T-helper 1 cell treated with Interleukin-12 subunit alpha and Interleukin-12 subunit beta and Interleukin-4 antibody, amounts not matched to agents 30 ng/mL and 1 ng/mL, for 36 hours (primary cell): Measurements from ENCODE around the gene REM2. TPM values are rescaled to one million over a fixed set of nuclear protein-coding genes. Genes with fewer than 3 reads are reported as not detected.
"Not testable (repeated sequence)": the region's sequence is repeated elsewhere in the genome, so short reads cannot be mapped to it uniquely, and the experiment has no call there.

Experiments
- intact Hi-C: fragments of 100-400 bp; cut with micrococcal nuclease; formaldehyde crosslinking; loops from one replicate; pipeline ENCODE4 v1.15.1; 2024
- total RNA-seq: library from RNA; stranded (reverse); gene quantifications from 2 replicates; pipeline ENCODE4 v1.2.3, GENCODE V29; 2022

Gene REM2
- total RNA-seq, 1 donor from 2014 or later: 0.51 TPM

DNA sequence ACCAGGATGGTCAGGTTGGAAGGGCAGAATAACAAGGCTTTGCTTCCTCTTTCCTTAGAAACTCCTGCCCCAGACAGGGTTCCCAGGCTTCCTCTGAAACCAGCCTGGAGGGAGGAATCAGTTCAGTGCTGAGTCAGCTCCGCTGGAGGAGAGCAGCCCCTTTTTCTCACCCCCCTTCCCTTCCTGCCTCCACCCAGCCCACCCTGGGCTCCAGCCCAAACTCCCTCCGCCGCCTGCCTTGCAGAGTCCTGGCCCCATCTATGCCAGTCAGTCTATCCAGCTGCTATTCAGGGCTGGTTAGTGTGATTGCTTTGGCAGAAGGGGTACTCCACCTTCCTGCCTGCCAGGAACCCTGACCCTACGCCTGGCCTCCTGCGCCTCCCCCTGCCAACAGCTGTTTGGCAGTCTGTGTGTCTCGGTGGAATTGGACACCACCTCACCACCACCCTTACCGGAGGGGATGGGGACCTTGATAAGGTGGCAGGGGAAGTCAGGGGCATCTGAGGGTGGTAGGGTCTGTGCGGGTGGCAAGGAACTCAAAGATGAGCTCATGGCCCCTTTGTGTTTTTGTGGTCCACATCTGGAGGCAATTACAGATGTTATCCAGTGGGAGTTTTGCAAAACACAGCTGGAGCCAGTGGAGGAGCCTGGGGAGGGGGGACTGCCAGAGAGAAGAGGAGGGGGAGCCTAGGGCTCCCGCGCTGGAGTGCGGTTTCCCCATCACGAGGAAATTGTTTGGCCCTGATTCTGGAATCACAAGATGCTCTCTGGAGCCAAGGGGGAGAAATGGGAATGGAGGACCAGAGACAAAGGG, 34.5 kb upstream of the REM2 start:
- intact Hi-C loops: no loop called here

GRCh38 chr14:22849212-22849819, 33.7 kb upstream of the REM2 start:
- intact Hi-C loops: no loop called here

GRCh38 chr14:22850944-22851764, 31.9 kb upstream of the REM2 start:
- intact Hi-C loops: loop anchor here (5.0 to 10.0 kb wide), 5 partner anchors 264 to 1006 kb away; partner anchors contain the start of gene DAD1

DNA sequence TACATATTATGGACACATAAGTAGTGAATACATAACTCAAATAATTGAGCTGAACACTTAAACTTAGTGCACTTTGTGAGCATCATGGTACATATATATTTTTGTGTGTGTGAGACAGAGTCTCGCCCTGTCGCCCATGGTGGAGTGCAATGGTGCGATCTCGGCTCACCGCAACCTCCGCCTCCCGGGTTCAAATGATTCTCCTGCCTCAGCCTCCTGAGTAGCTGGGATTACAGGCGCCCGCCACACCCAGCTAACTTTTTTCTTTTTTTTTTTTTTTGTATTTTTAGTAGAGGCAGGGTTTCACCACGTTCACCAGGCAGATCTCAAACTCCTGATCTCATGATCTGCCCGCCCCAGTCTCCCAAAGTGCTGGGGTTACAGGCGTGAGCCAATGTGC, 30.8 kb upstream of the REM2 start:
- intact Hi-C loops: loop anchor here (2.0 to 10.0 kb wide), 6 partner anchors 265 to 1007 kb away; partner anchors contain the start of gene DAD1

GRCh38 chr14:22852599-22852939, 30.5 kb upstream of the REM2 start:
- intact Hi-C loops: loop anchor here (2.0 to 10.0 kb wide), 6 partner anchors 265 to 1008 kb away; partner anchors contain the start of gene DAD1

- intact Hi-C loops: loop anchor here (1.0 to 10.0 kb wide), 15 partner anchors 19 to 1008 kb away; partner anchors contain the start of genes DAD1, MRPL52, OXA1L and PRMT5
These were observed 29.9 kb upstream of the REM2 start for GRCh38 chr14:22852940-22853767.

DNA sequence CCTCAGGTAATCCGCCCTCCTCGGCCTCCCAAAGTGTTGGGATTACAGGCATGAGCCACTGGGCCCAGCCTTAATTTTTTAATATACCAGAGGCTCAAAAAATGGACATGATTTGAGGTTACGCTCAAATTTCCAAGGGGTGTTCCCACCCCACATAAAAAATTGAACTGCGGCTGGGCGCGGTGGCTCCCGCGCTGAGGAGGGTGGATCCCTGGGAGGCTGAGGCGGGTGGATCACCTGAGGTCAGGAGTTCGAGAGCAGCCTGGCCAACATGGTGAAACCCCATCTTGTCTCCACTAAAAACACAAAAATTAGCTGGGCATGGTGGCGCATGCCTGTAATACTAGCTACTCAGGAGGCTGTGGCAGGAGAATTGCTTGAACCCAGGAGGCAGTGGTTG, 28.7 kb upstream of the REM2 start:
- intact Hi-C loops: loop anchor here (5.0 to 10.0 kb wide), 5 partner anchors 267 to 1009 kb away; partner anchors contain the start of gene DAD1

DNA sequence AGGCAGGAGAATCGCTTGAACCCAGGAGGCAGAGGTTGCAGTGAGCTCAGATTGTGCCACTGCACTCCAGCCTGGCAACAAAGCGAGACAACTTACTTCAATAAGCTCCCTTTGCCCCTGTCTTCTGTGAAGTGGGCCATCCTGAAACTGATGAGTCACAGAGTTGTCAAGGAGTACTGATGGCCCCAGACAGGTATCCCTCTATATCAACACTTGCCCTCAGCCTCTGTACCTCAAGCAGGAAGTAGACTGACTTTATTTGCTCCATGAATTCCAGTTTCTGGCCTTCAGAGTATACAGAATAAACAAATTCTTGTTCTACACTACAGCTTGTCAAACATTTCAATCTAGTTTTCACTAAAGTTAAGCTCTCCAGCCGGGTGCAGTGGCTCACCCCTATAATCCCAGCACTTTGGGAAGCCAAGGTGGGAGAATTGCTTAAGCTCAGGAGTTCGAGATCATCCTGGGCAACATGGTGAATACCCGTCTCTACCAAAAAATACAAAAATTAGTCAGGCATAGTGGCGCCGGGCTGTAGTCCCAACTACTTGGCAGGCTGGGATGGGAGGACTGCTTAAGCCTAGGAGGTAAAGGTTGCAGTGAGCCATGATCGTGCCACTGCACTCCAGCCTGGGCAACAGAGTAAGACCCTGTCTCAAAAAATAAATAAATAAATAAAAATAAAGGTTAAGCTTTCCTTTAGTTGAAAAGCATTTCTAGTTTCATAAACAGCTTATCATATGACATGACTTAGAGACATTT, 27.9 kb upstream of the REM2 start:
- intact Hi-C loops: loop anchor here (5.0 to 10.0 kb wide), 5 partner anchors 268 to 1010 kb away; partner anchors contain the start of gene DAD1

DNA sequence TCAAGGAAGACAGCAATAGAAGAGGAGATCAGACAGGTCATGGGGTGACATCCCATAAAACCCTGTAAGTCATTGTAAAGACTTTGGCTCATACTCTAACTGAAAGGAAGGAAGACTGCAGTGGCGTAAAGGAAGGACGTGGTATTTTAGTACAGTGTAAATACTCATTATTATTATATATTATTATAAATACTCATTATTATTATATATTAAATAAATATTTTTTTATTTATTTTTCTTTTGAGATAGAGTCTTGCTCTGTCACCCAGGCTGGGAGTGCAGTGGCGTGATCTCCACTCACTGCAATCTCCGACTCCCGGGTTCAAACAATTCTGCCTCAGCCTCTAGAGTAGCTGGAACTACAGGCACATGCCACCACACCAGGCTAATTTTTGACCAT, 26.6 kb upstream of the REM2 start:
- intact Hi-C loops: loop anchor here (10.0 kb wide), 2 partner anchors 652 to 1012 kb away; no protein-coding TSS in a partner anchor

GRCh38 chr14:22860377-22860776, 22.6 kb upstream of the REM2 start:
- intact Hi-C loops: not testable (repeated sequence)

GRCh38 chr14:22861651-22862050, 21.4 kb upstream of the REM2 start:
- intact Hi-C loops: no loop called here

DNA sequence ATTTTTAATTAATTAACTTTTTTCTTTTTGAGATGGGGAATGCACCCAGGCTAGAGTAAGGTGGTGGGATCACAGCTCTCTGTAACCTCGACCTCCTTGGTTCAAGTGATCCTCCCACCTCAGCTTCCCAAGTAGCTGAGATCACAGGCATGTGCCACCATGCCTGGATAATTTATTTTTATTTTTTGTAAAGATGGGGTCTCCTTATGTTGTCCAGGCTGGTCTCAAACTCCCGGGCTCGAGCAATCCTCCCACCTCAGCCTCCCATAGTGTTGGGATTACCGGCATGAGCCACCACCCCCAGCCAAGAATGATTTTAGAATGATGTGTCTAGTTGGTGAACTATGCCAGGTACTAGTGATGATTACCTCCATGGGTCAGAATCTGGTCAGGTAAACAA, 18.0 kb upstream of the REM2 start:
- intact Hi-C loops: no loop called here

DNA sequence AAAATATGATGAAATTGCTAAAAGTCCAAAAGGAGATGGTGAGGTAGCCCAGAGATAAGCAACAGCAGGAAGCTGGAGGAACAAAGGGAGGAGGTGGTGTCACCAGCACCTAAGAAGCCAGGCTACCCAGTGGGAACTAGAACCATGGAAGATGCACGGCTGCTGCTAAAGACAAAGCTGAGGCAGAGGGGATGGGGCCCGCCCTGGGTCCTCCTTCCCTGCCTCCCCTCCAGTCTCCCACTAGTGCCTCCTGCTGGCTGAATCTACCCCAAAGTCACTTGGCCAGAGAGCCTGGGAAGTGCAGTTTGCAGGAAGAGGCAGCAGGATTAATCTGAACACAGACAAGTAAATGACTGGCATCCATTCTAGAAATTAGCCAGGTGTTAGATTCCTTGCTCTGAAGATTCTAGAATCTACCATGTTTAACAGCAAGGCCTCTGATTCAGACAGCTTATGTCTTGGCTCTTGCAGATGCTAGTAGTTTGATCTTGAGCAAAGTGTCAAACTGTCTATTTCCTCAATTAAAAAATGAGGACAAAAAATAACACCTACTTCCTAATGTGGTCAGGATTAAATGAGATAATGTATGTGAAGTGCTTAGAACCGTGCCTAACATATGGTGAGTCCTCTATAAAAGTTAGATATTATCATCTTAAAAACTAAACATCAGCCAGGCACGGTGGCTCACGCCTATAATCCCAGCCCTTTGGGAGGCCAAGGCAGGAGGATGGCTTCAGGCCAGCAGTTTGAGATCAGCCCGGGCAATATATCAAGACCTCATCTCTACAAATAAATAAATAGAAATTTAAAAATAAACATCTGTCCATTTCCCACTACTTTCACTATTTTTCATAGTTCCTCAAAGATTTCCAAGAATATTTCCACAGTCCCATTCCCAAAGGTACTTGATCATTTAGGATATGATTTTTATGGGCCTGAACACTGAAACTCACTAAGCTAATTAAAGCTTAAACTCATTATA, 17.3 kb upstream of the REM2 start:
- intact Hi-C loops: no loop called here

- intact Hi-C loops: no loop called here
These were observed 16.1 kb upstream of the REM2 start for GRCh38 chr14:22866874-22867273.

DNA sequence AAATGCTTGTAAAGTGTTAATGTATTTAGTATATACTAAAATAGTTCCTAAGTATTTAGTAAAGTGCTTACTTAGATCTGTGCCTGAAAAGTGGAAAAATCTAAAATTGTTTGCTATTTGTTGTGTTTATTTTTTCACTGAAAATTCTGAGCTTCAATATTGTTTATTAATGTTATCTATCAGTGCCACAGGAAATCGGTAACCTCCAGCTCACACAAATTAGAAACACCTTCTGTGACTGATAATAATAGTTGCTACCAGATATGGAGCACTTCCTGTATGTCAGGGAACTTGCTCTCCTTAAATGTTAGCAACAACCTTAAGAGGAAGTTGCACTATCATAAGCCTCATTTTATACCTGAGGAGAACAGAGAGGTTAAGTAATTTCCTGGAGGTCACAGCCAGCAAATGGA, 12.2 kb upstream of the REM2 start:
- intact Hi-C loops: loop anchor here (1.0 to 5.0 kb wide), 14 partner anchors 13 to 1602 kb away; partner anchors contain the start of genes DAD1, HAUS4, HNRNPC and MRPL52

DNA sequence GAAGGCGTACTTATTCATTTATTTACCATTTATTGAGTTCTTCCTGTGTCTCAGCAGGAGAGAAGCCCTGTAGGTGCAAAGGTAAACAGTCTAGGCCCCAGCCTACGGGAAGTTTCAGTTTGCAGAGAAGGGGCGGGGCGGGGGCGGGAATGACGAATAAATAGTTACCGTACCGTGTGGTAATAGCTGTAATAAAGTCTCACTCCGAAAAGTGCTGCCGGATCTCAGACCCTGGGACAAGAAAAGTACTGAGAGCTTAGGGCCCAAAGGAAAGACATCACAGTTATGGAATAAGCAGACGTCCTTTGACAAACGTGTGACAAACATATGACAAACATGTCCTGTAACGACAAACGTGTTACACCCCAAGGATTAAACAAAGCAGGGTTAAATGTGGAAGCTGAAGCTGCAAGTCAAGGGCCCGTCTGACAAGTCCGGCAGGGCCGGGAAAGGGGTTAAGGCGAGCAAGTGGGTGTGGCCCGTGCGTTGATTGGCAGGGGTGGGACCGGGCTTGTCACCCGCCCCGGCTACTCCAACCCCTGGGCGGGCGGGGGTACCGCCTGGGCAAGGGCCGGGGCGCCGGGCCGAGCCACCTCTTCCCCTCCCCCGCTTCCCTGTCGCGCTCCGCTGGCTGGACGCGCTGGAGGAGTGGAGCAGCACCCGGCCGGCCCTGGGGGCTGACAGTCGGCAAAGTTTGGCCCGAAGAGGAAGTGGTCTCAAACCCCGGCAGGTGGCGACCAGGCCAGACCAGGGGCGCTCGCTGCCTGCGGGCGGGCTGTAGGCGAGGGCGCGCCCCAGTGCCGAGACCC, 11.6 kb upstream of the REM2 start, which contains the start of gene LRP10:
Gene LRP10 (plus strand): TSS at position 517 of the 809 bp plus-strand sequence. CDS start 564 bp downstream, outside the sequence.
- intact Hi-C loops: loop anchor here (1.0 to 5.0 kb wide), 17 partner anchors 13 to 1602 kb away; partner anchors contain the start of genes DAD1, HAUS4, HNRNPC and MRPL52
